GM21723 (cell line): ENCODE data around the gene CACNA1G.

Experiments
- ATAC-seq: cut with Tn5 transposase; IDR thresholded peaks from one replicate; pipeline ENCODE4 v1.9.1; 2021; ENCODE audit warnings: mild to moderate bottlenecking, moderate library complexity; ENCODE audit not compliant: unreplicated experiment

CACNA1G gene

DNA sequence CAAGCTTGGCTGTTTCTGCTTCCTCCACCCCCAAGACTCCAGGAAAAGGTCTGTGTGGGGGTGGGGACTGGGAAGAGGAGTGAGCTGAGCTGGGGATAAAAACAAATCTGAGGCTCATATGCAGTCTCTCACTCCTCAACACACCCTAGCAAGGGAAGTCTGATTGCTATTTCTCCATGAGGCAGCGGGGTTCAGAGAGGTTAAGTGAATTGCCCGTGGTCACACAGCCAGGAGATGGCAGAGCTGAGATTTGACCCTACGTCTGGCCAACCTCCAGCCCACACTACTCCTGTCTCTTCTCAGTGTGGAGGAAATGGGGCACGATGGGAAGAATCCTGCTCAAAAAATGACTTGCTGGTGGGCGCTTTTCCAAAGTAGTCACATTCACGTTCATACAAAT, 69.4 kb downstream of the CACNA1G start:
- ATAC-seq: no peak

DNA sequence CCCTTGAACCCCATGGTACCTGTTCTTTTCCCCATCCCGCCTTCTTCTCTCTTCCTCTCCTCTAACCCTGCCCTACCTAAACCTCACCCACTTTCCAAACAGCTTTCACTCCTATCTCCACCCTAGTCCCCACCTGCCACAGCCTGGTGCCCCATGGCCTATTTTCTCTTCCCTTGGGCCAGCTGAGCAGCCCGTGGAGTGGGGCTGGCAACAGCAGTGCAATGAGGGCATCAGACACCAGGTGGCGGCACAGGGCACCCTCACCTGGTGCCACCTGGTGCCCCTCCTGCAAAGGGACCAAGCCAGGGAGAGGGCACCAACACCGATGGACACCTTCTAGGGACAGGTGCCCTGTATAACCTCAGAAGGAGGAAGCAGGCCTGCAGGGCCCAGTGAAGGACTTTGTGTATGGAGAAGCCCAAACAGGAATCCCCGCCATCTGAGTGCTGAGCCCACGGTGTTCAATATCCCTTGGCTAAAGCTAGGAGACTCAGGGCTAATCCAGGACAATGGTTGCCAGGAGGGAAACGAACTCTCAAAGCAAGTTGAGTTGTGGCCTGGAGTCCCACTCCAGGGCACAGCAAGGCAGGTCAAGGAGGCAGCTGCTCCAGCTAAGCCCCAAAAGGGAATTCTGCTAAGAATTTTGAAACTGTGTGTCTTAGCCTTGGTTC, 70.1 kb downstream of the CACNA1G start:
- ATAC-seq: no peak

- no peak for ATAC-seq
Measured at GRCh38 chr17:50631195-50631907, 70.8 kb downstream of the CACNA1G start.

GRCh38 chr17:50631908-50632571, 71.5 kb downstream of the CACNA1G start:
- no peak for ATAC-seq

DNA sequence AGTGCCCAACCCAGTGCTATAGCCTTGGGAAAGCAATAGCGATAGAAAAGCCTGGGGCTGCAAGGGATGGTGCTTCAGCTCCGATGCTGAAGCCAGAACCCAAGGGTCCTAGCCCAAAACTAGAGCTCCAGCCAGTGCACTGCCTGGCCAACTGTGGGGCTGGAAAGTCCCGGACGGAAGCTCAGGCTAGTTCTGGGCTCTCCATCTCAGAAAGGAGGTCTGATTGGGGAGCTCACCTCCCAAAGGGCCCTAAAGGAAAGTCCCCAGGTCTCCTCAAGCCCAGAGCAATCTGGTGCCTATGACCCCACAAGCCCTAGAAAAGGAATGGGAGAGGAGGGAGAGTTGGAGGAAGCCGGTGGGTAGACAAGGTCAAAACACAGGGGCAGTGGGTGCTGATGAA, 72.1 kb downstream of the CACNA1G start:
- ATAC-seq: no peak

- ATAC-seq: no peak
Measured at GRCh38 chr17:50633683-50634082, 73.2 kb downstream of the CACNA1G start.

- no peak for ATAC-seq
Measured at GRCh38 chr17:50634224-50634914, 73.9 kb downstream of the CACNA1G start, which contains the start of gene ABCC3. Gene ABCC3, plus strand, starts transcription at chr17:50634881. Its CDS starts 56 bp downstream, at chr17:50634937.

- ATAC-seq: no peak
Measured at GRCh38 chr17:50634915-50635731, 74.6 kb downstream of the CACNA1G start.

GRCh38 chr17:50635732-50635981, 75.1 kb downstream of the CACNA1G start:
- ATAC-seq: no peak

- ATAC-seq: no peak
Measured at GRCh38 chr17:50635982-50636803, 75.7 kb downstream of the CACNA1G start.

DNA sequence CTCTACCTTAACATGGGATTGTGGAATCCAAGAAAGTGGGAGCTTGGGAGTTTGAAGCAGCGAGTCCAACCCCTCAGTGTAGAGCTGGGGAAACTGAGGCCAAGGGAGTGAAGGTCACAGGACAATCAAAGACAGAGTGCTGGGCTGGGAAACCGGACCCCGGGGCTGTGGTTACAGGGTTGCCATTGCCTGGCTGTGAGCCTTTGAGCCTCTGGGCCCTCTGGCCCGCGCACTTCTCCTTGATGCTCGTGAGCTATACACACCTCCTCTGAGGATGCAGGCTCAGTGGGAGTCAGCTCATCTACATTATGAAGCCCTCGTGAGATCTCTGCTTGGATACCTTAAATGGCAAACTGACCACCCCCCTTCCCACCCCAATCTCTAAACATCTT, 76.3 kb downstream of the CACNA1G start:
- no peak for ATAC-seq

DNA sequence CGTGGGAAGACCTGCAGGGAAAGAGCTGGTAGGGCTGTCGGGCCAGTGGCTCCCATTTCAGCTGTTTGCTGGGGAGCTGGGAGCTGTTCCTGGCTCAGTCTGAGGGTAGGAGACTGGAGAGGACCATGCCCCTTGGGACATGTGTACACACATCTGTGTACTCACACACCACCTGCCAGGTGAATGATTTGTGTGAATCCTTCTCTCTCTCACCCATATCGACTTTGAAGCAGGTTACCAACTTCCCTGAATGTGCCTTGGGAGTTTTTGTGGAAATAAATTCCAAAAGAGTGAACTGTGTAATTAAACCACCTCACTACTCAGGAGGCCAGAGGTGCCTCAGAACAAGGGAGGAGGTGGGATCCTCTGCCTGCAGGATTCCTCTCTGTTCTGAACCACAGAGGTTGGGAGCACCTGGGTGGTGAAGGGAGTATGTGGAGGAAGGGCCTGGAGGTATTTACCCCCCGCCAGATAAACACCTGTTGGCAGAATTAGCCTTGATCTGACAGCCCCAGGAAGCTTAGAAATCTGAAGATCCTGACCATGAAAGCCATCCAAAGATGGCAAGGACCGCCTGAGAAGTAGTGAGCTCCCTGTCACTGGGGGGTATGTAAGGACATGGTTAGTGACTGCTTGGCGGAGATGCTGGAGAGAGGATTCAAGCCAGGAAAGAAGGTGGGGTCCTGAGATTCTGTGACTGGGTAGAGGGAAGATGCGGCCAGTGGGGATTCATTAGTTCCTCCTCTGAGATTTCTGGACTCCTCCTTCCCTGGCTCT, 77.5 kb downstream of the CACNA1G start:
- ATAC-seq: no peak

DNA sequence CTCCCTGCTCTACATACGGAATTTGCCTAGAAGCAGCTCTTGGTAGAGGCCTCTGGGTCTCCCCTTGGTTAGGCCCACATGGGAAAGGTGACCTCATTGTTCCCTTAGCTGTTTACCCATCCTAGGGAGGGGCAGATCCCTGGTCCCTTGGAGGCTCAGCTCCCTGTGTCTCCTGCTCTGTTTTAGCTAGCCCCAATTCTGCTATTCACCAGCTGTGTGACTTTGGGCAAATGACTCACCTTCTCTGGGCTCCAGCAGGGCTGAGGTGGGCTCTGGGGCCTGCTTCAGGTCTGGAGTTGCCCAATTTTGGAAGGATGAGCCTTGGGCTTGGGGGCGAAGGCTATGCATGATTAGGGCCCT, 78.1 kb downstream of the CACNA1G start:
- ATAC-seq: no peak

DNA sequence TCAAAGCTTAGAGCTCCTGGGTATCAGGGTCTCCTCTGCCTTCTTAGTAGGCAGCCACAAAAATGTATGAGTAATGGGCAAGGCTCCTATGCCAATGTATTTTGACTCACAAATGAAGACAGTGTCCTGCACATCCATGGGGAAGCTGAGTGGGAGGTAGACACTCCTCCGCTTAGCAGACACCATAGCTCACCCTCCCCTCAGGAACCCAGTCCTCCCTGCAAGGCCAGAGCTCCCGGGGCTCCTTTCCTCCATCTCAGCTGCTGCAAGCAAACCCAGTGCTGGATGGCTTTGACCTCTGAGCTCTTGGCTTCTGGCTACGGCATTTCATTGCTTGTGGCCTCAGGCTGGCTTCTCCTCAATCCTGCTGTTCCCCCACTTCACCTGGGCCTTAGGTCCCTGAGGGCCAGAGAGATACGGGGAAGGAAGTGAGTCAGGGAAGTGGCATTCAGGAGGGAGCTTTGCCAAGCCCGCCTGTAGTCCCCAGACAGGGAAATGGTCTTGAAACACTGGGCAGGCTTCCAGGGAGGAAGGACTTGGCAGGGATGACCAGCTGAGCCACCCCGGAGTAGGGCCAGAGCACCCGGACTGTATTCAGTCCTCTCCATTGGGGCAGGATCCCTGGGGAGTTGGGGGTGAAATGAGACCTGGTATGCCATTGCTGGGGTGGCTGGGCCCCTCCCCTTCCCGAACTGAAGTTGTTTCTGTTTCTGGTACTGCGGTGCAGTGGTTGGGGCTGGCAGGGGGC, 78.6 kb downstream of the CACNA1G start:
- ATAC-seq: no peak

DNA sequence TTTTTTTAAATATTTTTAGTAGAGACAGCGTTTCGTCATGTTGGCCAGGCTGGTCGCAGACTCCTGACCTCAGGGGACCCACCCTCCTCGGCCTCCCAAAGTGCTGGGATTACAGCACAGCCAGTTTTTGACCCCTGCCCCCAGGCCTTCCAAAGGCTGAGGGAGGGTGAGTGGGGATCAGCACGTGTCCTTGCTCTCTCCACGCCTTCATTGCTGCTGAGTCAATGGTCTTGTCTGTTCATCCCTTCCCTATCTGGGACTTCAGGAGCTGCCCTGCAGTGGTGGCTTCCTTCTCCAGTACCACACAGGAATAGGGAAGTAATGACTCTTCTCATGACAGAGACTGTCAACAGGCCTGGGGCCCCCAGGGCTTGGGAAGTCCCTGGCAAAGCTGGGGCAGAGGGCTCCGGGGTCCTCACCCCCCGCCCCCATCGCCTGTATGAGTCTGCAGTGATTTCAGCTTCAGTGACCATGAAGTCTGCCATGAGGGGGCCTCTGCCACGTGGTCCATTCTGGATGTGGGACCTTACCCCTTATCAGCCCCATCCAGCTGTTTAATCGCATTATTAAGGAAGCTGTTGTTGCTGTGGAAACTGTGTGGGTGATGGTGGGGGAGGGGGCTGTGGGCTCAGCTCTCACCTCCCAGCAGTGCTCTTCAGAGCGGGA, 80.3 kb downstream of the CACNA1G start:
- no peak for ATAC-seq

DNA sequence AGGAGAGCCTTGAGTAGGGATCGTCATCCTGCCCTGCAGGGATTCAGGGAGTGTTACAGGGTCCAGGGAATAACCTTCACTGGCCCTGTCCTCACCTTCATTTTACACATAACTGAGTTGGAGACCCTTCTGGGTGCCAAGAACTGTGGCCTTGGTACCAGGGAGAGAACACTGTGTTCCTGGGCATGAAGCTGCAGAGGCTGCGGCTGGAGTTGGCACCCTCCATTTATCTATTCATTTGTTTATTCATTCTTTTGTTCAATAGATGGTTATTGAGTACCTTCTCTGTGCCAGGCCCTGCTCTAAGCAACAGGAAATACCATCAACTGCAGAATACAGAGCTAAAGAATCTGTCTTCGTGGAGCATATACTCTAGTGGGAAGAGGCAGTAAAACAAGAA, 80.8 kb downstream of the CACNA1G start:
- no peak for ATAC-seq

DNA sequence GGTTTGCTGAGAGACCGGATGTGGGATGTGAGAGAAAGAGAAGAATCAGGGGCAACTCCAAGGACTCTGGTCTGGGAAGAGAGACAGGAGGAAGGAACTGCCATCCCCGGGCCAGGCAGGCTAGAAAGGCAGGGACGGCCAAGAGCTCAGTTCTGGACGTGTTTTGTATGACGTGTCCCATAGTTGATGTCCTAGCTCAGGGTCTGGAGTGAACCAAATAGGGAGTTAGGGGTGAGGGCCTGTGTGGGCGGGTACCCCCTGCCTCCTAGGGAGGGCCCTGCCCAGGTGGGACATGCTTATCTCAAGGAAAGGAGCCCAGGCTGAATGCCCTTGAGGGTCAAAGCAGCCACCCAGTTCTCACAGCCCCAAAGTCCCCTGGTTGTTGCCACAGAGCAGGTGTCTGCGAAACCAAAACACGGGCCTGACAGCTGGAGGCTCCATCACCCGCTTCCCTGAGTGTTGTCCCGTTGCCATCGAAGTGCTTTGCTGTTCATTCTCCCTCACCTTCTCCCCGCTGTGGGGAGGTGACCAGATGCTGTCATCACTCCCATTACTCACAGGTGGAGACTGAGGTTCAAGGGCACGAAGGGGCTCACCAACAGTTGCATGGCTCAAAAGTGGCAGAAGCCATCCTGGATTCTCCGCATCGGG, 81.7 kb downstream of the CACNA1G start:
- no peak for ATAC-seq
